SK-N-SH (cell line): ENCODE results near the gene PRDM10.

Source experiments
- CTCF ChIP-seq: fragments of 200-600 bp; sonication (generic); IDR thresholded peaks from 2 replicates; pipeline ENCODE4 v1.6.1; 2017; ENCODE audit warnings: antibody characterized with exemption, mild to moderate bottlenecking, moderate library complexity
- EP300 ChIP-seq, 2 experiments: IDR thresholded peaks; 2 replicates each; pipeline versions ENCODE4 v1.4.0 to v1.6.1; 2012; ENCODE audit warnings: borderline replicate concordance in 1 of 2, low read depth in 1 of 2, low read length in 1 of 2
- GABPA ChIP-seq: IDR thresholded peaks from 2 replicates; pipeline ENCODE4 v1.4.0; 2012; ENCODE audit warnings: low read depth, mild to moderate bottlenecking
- JUND ChIP-seq: IDR thresholded peaks from 2 replicates; pipeline ENCODE4 v1.4.0; 2012
- PBX3 ChIP-seq: IDR thresholded peaks from 2 replicates; pipeline ENCODE4; 2012
- POLR2AphosphoS5 ChIP-seq: IDR thresholded peaks from 2 replicates; pipeline ENCODE4 v1.6.1; 2012; ENCODE audit warnings: low read depth, low read length
- RFX5 ChIP-seq: IDR thresholded peaks from 2 replicates; pipeline ENCODE4 v1.6.1; 2012; ENCODE audit warnings: mild to moderate bottlenecking, improper control_type of control experiment, low read length
- SMC3 ChIP-seq: IDR thresholded peaks from 2 replicates; pipeline ENCODE4 v1.6.1; 2012; ENCODE audit warnings: low read depth, low read length, improper control_type of control experiment
- TCF12 ChIP-seq: IDR thresholded peaks from 2 replicates; pipeline ENCODE4 v1.4.0; 2012
- TF ChIP-seq, protein P1 (sequence below): IDR thresholded peaks from 2 replicates; pipeline ENCODE4 v1.4.0; 2012; ENCODE audit warnings: low read depth

DNA sequence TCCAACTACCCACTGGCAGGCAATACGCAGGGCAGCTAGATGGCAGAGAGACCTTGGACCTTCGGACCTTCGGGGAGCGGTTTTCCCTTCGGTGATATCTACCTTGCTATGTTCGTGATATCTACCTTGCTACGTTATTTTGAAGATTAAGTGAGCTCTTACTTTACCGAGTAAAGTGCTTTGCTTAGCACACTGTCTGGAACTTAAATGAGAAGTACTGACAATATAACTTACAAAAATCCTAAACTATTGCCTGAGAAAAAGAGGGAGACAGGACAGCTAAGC, 1.0 kb upstream of the PRDM10 start:
- TF ChIP-seq JUND (no peak), RFX5 (no peak), EP300 (IDR thresholded peaks at IDR 0.05; ENCODE audit: borderline replicate concordance in 1 of 2, low read depth in 1 of 2, low read length in 1 of 2) (no peak), CTCF (no peak; the same call in 1 of the 2 replicates), POLR2AphosphoS5 (no peak), PBX3 (no peak), TCF12 (no peak), GABPA (no peak), SMC3 (no peak; the same call in 1 of the 2 replicates)
- TF ChIP-seq, protein P1, sequence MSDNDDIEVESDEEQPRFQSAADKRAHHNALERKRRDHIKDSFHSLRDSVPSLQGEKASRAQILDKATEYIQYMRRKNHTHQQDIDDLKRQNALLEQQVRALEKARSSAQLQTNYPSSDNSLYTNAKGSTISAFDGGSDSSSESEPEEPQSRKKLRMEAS: no peak; the same call in 1 of the 2 replicates
